ENCODE measurements around the gene TMEM184A. TPM values are rescaled to one million over a fixed set of nuclear protein-coding genes. Genes with fewer than 3 reads are reported as not detected.

The TMEM184A gene
- total and polyA plus RNA-seq, 2 of the 8 experiments (the other 6 are each of a cell fraction or from before 2014, with no cell fraction given) = 1.8 to 2.1 TPM

- H4K91ac ChIP-seq (replicated peaks; ENCODE audit: insufficient read length, low read length) = no peak overlapping the region
- H3K27me3 ChIP-seq (replicated peaks in 1 of 4; ENCODE audit: control insufficient read depth in 3 of 4, extremely low read depth in 1 of 4, insufficient read depth in 3 of 4, low read length in 3 of 4) = no peaks in the 10 kb centered on the region
- H4K20me1 ChIP-seq (replicated peaks in 1 of 2; ENCODE audit: control insufficient read depth in 1 of 2, insufficient read depth in 2 of 2, low read length in 2 of 2) = peaks cover 0 to 1% of the 10 kb centered on the region in 2 experiments
- no peak overlapping the region for H2AK5ac ChIP-seq (ENCODE audit: low read depth, low read length)
- no peaks in the 10 kb centered on the region for H3K9me3 ChIP-seq (ENCODE audit: insufficient read depth in 2 of 2, low read depth in 1 of 2, low read length in 1 of 2)
- H4K5ac ChIP-seq (ENCODE audit: insufficient read length, low read depth, low read length) = no peak overlapping the region
- no peak overlapping the region for H3K18ac ChIP-seq (ENCODE audit: extremely low read depth, low read length)
- no peak overlapping the region for H2BK20ac ChIP-seq (ENCODE audit: low read length)
- no peak overlapping the region for H2AFZ ChIP-seq (ENCODE audit: low read length)
- ChIA-PET POLR2A (ENCODE audit: partially characterized antibody) (interaction anchor here (1.0 kb wide), 1 partner anchor 28 kb away, joined by 3 read pairs; no protein-coding TSS in a partner anchor), CTCF (ENCODE audit: partially characterized antibody) (interaction anchor here (1.0 to 2.3 kb wide), 2 partner anchors 14 to 37 kb away, joined by 4 to 5 read pairs; no protein-coding TSS in a partner anchor)
- H3K4me1 ChIP-seq (replicated peaks in 1 of 4; ENCODE audit: control insufficient read depth in 3 of 4, insufficient read depth in 4 of 4, low read length in 3 of 4) = peaks cover 0 to 6% (median 0%) of the 10 kb centered on the region in 4 experiments; a peak in 3 of 7 replicates
- FAIRE-seq (no peak), DNase-seq (ENCODE audit: low read depth in 1 of 2, low spot score in 2 of 2) (no peak)
- no peak overlapping the region for H3K56ac ChIP-seq (replicated peaks; ENCODE audit: insufficient read length, low read depth, low read length)
- no peak overlapping the region for H3K4me3 ChIP-seq (ENCODE audit: extremely low read depth in 1 of 4, insufficient read depth in 2 of 4, low read depth in 3 of 4, low read length in 4 of 4)
- 82% methylated on average over 2 of the region's 2 CpGs; no CpG with 5 or more reads in 1 of the 2 experiments for WGBS, 2 experiments (ENCODE audit: extremely low coverage in 1 of 2, insufficient coverage in 1 of 2, insufficient read length in 1 of 2, insufficient replicate concordance in 2 of 2, low coverage in 1 of 2, low lambda C conversion rate in 2 of 2, missing lambda C conversion rate in 1 of 2)
- H3K27ac ChIP-seq (ENCODE audit: low read depth, low read length) = no peak overlapping the region
- no peak overlapping the region for H3K9ac ChIP-seq (replicated peaks in 1 of 4; ENCODE audit: extremely low read depth in 1 of 4, low read depth in 3 of 4, low read length in 3 of 4)
- no peak overlapping the region for H3K14ac ChIP-seq (ENCODE audit: insufficient read length)
- H2BK120ac ChIP-seq (replicated peaks; ENCODE audit: low read depth, low read length) = no peak overlapping the region
- TF ChIP-seq SIN3A (conservative IDR thresholded peaks at IDR 0.05 in 1 of 2, IDR thresholded peaks at IDR 0.05 in 1 of 2; ENCODE audit: low read depth in 1 of 2, low read length in 2 of 2) (no peak), POLR2A (IDR thresholded peaks at IDR 0.05; ENCODE audit: control extremely low read depth in 1 of 2, low read depth in 2 of 2, low read length in 2 of 2) (no peak), EGR1 (IDR thresholded peaks at IDR 0.05; ENCODE audit: borderline replicate concordance, low read depth, low read length) (no peak), SP2 (IDR thresholded peaks at IDR 0.05; ENCODE audit: low read length) (no peak), CEBPB (IDR thresholded peaks at IDR 0.05; ENCODE audit: low read depth, low read length) (no peak), GABPA (IDR thresholded peaks at IDR 0.05; ENCODE audit: borderline replicate concordance, insufficient read depth, low read length) (no peak), KDM4A (IDR thresholded peaks at IDR 0.05; ENCODE audit: low read depth, low read length, severe bottlenecking) (no peak), BRCA1 (IDR thresholded peaks at IDR 0.05; ENCODE audit: low read depth, low read length) (no peak), SIX5 (IDR thresholded peaks at IDR 0.05; ENCODE audit: low read depth, low read length) (no peak), TAF7 (optimal IDR thresholded peaks at IDR 0.05; ENCODE audit: borderline replicate concordance, low read depth, low read length) (no peak), CBX5 (IDR thresholded peaks at IDR 0.05; ENCODE audit: low read depth, low read length) (no peak), YY1 (IDR thresholded peaks at IDR 0.05; ENCODE audit: low read depth, low read length) (no peak)
- TF ChIP-seq, protein P1, sequence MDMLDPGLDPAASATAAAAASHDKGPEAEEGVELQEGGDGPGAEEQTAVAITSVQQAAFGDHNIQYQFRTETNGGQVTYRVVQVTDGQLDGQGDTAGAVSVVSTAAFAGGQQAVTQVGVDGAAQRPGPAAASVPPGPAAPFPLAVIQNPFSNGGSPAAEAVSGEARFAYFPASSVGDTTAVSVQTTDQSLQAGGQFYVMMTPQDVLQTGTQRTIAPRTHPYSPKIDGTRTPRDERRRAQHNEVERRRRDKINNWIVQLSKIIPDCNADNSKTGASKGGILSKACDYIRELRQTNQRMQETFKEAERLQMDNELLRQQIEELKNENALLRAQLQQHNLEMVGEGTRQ (IDR thresholded peaks at IDR 0.05; ENCODE audit: low read length) = no peak
- H3K4me2 ChIP-seq (ENCODE audit: insufficient read depth in 1 of 2, low read depth in 2 of 2, low read length in 2 of 2) = no peak overlapping the region
- no peaks in the 10 kb centered on the region for H3K36me3 ChIP-seq (ENCODE audit: control insufficient read depth in 2 of 4, insufficient read depth in 4 of 4, low read length in 3 of 4)
- H2BK5ac ChIP-seq (ENCODE audit: low read depth, low read length) = no peak overlapping the region
- no peaks in the 10 kb centered on the region; the same call in 1 of the 2 replicates for H3K23me2 ChIP-seq (ENCODE audit: low read depth, low read length)
- H3K79me2 ChIP-seq (ENCODE audit: control insufficient read depth in 1 of 2, insufficient read depth in 2 of 2, low read length in 2 of 2) = no peaks in the 10 kb centered on the region
- no peak overlapping the region for H4K8ac ChIP-seq (ENCODE audit: extremely low read depth, insufficient read depth, low read length)
- H3K4ac ChIP-seq (replicated peaks; ENCODE audit: insufficient read length, low read depth, low read length) = no peak overlapping the region
- no peaks in the 10 kb centered on the region for H3K79me1 ChIP-seq (ENCODE audit: low read depth, low read length)
- no peak overlapping the region for H3K23ac ChIP-seq (ENCODE audit: insufficient read length)
- H2BK12ac ChIP-seq (ENCODE audit: low read depth, low read length) = no peak overlapping the region
- H2BK15ac ChIP-seq (ENCODE audit: low read length) = no peak overlapping the region
Measured at GRCh38 chr7:1604383-1604782, 48.4 kb upstream of the TMEM184A start.
